ENCODE results near the gene OR7G1. TPM values are rescaled to one million over a fixed set of nuclear protein-coding genes. Genes with fewer than 3 reads are reported as not detected.

Gene OR7G1
- total RNA-seq (2022) (not detected in 2 replicates), Bru-seq, nascent RNA (not detected), BruChase-seq, experiment 1, labeled RNA remaining after a 6-hour chase (not detected), BruChase-seq, experiment 2, labeled RNA remaining after a 2-hour chase (not detected)
- long read RNA-seq: 0 reads

- Mint-ChIP-seq H3K27ac (ENCODE audit: low read depth, unreplicated experiment) (no peak within 1 kb of the TSS), H3K9me3 (ENCODE audit: unreplicated experiment) (peaks cover 15% of the 10 kb centered on the region), H3K27me3 (ENCODE audit: insufficient read depth, unreplicated experiment) (no peaks in the 10 kb centered on the region), H3K4me3 (ENCODE audit: unreplicated experiment) (no peak within 1 kb of the TSS), H3K4me1 (ENCODE audit: insufficient read depth, unreplicated experiment) (no peaks in the 10 kb centered on the region), H3K36me3 (ENCODE audit: insufficient read depth, unreplicated experiment) (no peaks in the 10 kb centered on the region)
- no peak for DNase-seq (ENCODE audit: unreplicated experiment)
- ChIA-PET CTCF (no interaction called here), POLR2A (no interaction called here)
- no TSS peak for BruUV-seq (replicated peaks)
- intact Hi-C loops (cut with micrococcal nuclease): no loop called here
- TF ChIP-seq CTCF (IDR thresholded peaks at IDR 0.05; ENCODE audit: unreplicated experiment): no peak
Measured at GRCh38 chr19:9115307-9115813, at the start of gene OR7G1. OR7G1 (minus strand) TSS chr19:9115763; CDS start chr19:9115763, 0 bp downstream.

GRCh38 chr19:9165261-9165660, 49.7 kb upstream of the OR7G1 start:
- H3K9me3 Mint-ChIP-seq (ENCODE audit: unreplicated experiment): peaks cover 16% of the 10 kb centered on the region
- no TSS peak for BruUV-seq (replicated peaks)
- ChIA-PET POLR2A (no interaction called here), CTCF (no interaction called here)
- peaks cover 72% of the 10 kb centered on the region for H3K36me3 Mint-ChIP-seq (ENCODE audit: insufficient read depth, unreplicated experiment)
- no peak overlapping the region for H3K27ac Mint-ChIP-seq (ENCODE audit: low read depth, unreplicated experiment)
- no peak for DNase-seq (ENCODE audit: unreplicated experiment)
- no peak for TF ChIP-seq CTCF (IDR thresholded peaks at IDR 0.05; ENCODE audit: unreplicated experiment)
- H3K27me3 Mint-ChIP-seq (ENCODE audit: insufficient read depth, unreplicated experiment): no peaks in the 10 kb centered on the region
- intact Hi-C loops (cut with micrococcal nuclease): no loop called here
- no peak overlapping the region for H3K4me3 Mint-ChIP-seq (ENCODE audit: unreplicated experiment)
- H3K4me1 Mint-ChIP-seq (ENCODE audit: insufficient read depth, unreplicated experiment): no peaks in the 10 kb centered on the region

- Mint-ChIP-seq H3K4me3 (ENCODE audit: unreplicated experiment) (no peak overlapping the region), H3K36me3 (ENCODE audit: insufficient read depth, unreplicated experiment) (peaks cover 100% of the 10 kb centered on the region), H3K27me3 (ENCODE audit: insufficient read depth, unreplicated experiment) (no peaks in the 10 kb centered on the region), H3K4me1 (ENCODE audit: insufficient read depth, unreplicated experiment) (no peaks in the 10 kb centered on the region), H3K9me3 (ENCODE audit: unreplicated experiment) (no peaks in the 10 kb centered on the region), H3K27ac (ENCODE audit: low read depth, unreplicated experiment) (no peak overlapping the region)
- BruUV-seq (replicated peaks): no TSS peak
- intact Hi-C loops (cut with micrococcal nuclease): no loop called here
- DNase-seq (ENCODE audit: unreplicated experiment): no peak
- ChIA-PET POLR2A (interaction anchor here (0.7 kb wide), 1 partner anchor 16 kb away, joined by 3 read pairs; no protein-coding TSS in a partner anchor), CTCF (interaction anchor here (0.6 to 1.1 kb wide), 3 partner anchors 44 to 507 kb away, joined by 3 to 5 read pairs (median 4); no protein-coding TSS in a partner anchor)
- no peak for TF ChIP-seq CTCF (IDR thresholded peaks at IDR 0.05; ENCODE audit: unreplicated experiment)
Measured at GRCh38 chr19:9161427-9161826, 45.9 kb upstream of the OR7G1 start.

- Mint-ChIP-seq H3K4me3 (ENCODE audit: unreplicated experiment) (no peak overlapping the region), H3K4me1 (ENCODE audit: insufficient read depth, unreplicated experiment) (no peaks in the 10 kb centered on the region), H3K36me3 (ENCODE audit: insufficient read depth, unreplicated experiment) (peaks cover 100% of the 10 kb centered on the region), H3K27ac (ENCODE audit: low read depth, unreplicated experiment) (no peak overlapping the region), H3K9me3 (ENCODE audit: unreplicated experiment) (peaks cover 9% of the 10 kb centered on the region), H3K27me3 (ENCODE audit: insufficient read depth, unreplicated experiment) (no peaks in the 10 kb centered on the region)
- POLR2A ChIA-PET: no interaction called here
- no peak for DNase-seq (ENCODE audit: unreplicated experiment)
- CTCF ChIA-PET: no interaction called here
- intact Hi-C loops (cut with micrococcal nuclease): no loop called here
- TF ChIP-seq CTCF (IDR thresholded peaks at IDR 0.05; ENCODE audit: unreplicated experiment): no peak
- BruUV-seq (replicated peaks): no TSS peak
Measured at GRCh38 chr19:9159891-9160290, 44.3 kb upstream of the OR7G1 start.
